ENCODE measurements around the gene PTGES2. TPM values are rescaled to one million over a fixed set of nuclear protein-coding genes. Genes with fewer than 3 reads are reported as not detected.

Gene PTGES2
- total RNA-seq, 2 experiments from 2014 or later, result 68.1 to 76.3 TPM

DNA sequence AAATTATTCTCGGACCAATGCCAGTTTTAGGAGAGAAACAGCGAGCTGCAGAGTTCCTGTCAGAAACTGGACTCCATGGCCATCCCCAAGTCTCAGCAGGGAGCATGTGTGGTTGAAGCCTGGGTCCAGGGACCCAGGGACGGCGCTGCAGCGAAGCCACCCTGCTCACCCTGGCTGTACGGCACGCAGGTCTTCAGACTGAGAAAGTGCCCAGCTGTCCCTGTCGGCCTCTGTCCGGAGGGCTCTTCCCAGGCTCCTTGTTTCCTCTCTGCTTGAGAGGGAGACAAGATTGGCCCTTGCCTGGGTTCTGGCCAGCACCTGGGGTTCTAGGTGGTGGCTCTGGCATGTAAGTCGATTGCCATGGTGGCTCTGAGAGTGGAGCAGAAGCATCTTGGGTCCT is 26.9 kb downstream of the PTGES2 start:
- ChIA-PET POLR2A (interaction anchor here (0.5 to 1.9 kb wide), 2 partner anchors 12 to 54 kb away, joined by 3 to 5 read pairs; no protein-coding TSS in a partner anchor), CTCF (ENCODE audit: unreplicated experiment) (no interaction called here)
- H4K20me1 ChIP-seq (ENCODE audit: insufficient read depth, low read length), result no peaks in the 10 kb centered on the region; the same call in 1 of the 2 replicates
- no peak overlapping the region for H3K27ac ChIP-seq (ENCODE audit: low read depth, low read length, poor library complexity, severe bottlenecking)
- peaks cover 16% of the 10 kb centered on the region for H3K79me2 ChIP-seq (ENCODE audit: insufficient read depth, low read depth, low read length)
- intact Hi-C loops (cut with micrococcal nuclease; ENCODE audit: unreplicated experiment), result no loop called here
- no peak overlapping the region for H3K4me3 ChIP-seq (ENCODE audit: low read depth, low read length, poor library complexity, severe bottlenecking)
- no peak overlapping the region for H3K4me2 ChIP-seq (ENCODE audit: low read length)
- no peak for DNase-seq (ENCODE audit: low spot score)
- peaks cover 57% of the 10 kb centered on the region for H3K36me3 ChIP-seq (ENCODE audit: insufficient read depth, low read length)
- TF ChIP-seq EZH2phosphoT487 (IDR thresholded peaks at IDR 0.05; ENCODE audit: borderline replicate concordance, low read depth, low read length), result no peak
- TF ChIP-seq, protein P1, sequence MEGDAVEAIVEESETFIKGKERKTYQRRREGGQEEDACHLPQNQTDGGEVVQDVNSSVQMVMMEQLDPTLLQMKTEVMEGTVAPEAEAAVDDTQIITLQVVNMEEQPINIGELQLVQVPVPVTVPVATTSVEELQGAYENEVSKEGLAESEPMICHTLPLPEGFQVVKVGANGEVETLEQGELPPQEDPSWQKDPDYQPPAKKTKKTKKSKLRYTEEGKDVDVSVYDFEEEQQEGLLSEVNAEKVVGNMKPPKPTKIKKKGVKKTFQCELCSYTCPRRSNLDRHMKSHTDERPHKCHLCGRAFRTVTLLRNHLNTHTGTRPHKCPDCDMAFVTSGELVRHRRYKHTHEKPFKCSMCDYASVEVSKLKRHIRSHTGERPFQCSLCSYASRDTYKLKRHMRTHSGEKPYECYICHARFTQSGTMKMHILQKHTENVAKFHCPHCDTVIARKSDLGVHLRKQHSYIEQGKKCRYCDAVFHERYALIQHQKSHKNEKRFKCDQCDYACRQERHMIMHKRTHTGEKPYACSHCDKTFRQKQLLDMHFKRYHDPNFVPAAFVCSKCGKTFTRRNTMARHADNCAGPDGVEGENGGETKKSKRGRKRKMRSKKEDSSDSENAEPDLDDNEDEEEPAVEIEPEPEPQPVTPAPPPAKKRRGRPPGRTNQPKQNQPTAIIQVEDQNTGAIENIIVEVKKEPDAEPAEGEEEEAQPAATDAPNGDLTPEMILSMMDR (conservative IDR thresholded peaks at IDR 0.05; ENCODE audit: low read length), result no peak
- no peak overlapping the region for H2AFZ ChIP-seq (ENCODE audit: low read length)
- peaks cover 6% of the 10 kb centered on the region for H3K4me1 ChIP-seq (ENCODE audit: insufficient read depth, low read length, poor library complexity, severe bottlenecking)
- no peaks in the 10 kb centered on the region for H3K9me2 ChIP-seq (ENCODE audit: insufficient read depth, low read length)
- no TSS peak for BruUV-seq (replicated peaks)
- H3K9me3 ChIP-seq (ENCODE audit: low read length), result no peaks in the 10 kb centered on the region

DNA sequence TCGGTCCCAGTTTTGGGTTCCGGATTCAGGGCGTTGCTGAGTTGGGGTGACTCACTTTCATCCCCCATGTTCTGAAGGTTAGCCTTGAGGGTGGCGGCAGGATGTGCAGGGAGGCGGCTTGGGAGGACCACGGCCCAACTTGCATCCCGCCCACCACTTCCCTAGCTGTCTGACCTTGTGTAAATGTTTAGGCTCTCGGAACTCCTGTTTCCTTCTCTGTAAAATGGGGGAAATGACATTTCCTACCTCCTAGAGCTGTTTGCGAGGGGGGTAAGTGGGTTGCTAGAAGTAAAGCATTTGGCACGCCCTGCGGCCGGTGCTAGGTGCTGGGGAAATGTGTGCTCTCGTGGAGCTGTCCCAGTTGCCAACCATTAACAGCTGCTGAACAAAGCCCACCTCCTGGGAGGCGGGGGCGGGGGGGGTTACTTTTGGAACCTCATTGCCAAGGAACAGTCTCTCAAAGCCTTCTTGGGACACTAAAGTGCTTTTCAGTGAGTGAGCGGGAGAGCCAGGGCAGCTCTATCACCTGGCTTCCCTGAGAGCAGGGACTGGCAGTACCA is 27.5 kb downstream of the PTGES2 start:
- intact Hi-C loops (cut with micrococcal nuclease; ENCODE audit: unreplicated experiment), result no loop called here
- Histone ChIP-seq H3K4me3 (ENCODE audit: low read depth, low read length, poor library complexity, severe bottlenecking) (no peak overlapping the region), H3K79me2 (ENCODE audit: insufficient read depth, low read depth, low read length) (peaks cover 22% of the 10 kb centered on the region), H3K27ac (ENCODE audit: low read depth, low read length, poor library complexity, severe bottlenecking) (no peak overlapping the region), H3K36me3 (ENCODE audit: insufficient read depth, low read length) (peaks cover 59% of the 10 kb centered on the region), H3K4me2 (ENCODE audit: low read length) (no peak overlapping the region), H3K9me2 (ENCODE audit: insufficient read depth, low read length) (no peaks in the 10 kb centered on the region), H3K9me3 (ENCODE audit: low read length) (no peaks in the 10 kb centered on the region), H4K20me1 (ENCODE audit: insufficient read depth, low read length) (no peaks in the 10 kb centered on the region; the same call in 1 of the 2 replicates), H3K4me1 (ENCODE audit: insufficient read depth, low read length, poor library complexity, severe bottlenecking) (peaks cover 6% of the 10 kb centered on the region), H2AFZ (ENCODE audit: low read length) (no peak overlapping the region)
- ChIA-PET POLR2A (interaction anchor here (1.9 kb wide), 1 partner anchor 11 kb away, joined by 5 read pairs; no protein-coding TSS in a partner anchor), CTCF (ENCODE audit: unreplicated experiment) (interaction anchor here (0.6 kb wide), 1 partner anchor 252 kb away, joined by 8 read pairs; no protein-coding TSS in a partner anchor)
- no peak for DNase-seq (ENCODE audit: low spot score)
- no TSS peak for BruUV-seq (replicated peaks)
- TF ChIP-seq EZH2phosphoT487 (IDR thresholded peaks at IDR 0.05; ENCODE audit: borderline replicate concordance, low read depth, low read length), result no peak
- TF ChIP-seq, protein P1 (conservative IDR thresholded peaks at IDR 0.05; ENCODE audit: low read length), result no peak

DNA sequence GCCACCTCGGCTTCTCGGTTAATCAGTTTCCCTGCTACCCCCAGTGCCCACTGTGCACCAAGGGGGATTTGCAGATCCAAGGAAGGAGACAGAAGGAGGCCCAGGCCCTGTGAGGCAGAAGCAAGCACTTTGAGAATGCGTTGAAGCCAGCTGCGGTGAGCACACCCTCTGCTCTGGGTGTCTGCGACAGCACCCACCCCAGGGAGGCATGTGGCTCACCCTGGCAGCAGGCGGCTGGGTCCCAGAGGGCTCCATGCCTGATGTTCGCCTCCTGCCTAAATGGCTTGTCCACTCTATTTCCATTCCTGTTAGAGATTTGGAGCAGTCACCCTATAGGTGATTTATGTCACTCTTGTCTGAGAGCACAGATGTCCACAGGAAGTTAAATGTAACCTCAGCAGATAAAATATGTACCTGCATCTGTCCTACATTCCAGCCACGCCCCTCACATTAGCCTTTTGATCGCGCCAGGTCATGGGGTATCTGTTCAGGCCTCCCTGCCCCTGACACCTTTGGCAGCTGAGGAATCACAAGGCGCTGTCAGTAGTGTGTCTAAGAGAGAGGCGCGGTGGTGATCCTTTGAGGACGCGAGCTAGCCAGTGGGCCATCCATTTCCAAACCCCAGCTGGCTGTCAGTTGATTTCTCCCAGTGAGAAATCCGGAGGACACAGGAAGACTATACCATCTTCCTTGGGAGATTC is 28.1 kb downstream of the PTGES2 start:
- BruUV-seq (replicated peaks), result no TSS peak

More for the DNA sequence above, 28.1 kb downstream of the PTGES2 start:
- no peak overlapping the region for H3K4me3 ChIP-seq (ENCODE audit: low read depth, low read length, poor library complexity, severe bottlenecking)
- no peak overlapping the region for H3K27ac ChIP-seq (ENCODE audit: low read depth, low read length, poor library complexity, severe bottlenecking)
- DNase-seq (ENCODE audit: low spot score), result no peak
- no peak for TF ChIP-seq EZH2phosphoT487 (IDR thresholded peaks at IDR 0.05; ENCODE audit: borderline replicate concordance, low read depth, low read length)
- TF ChIP-seq, protein P1 (conservative IDR thresholded peaks at IDR 0.05; ENCODE audit: low read length), result no peak
- ChIA-PET POLR2A (no interaction called here), CTCF (ENCODE audit: unreplicated experiment) (interaction anchor here (0.6 kb wide), 2 partner anchors 252 to 1236 kb away, joined by 3 to 8 read pairs; no protein-coding TSS in a partner anchor)
- peaks cover 63% of the 10 kb centered on the region for H3K36me3 ChIP-seq (ENCODE audit: insufficient read depth, low read length)
- intact Hi-C loops (cut with micrococcal nuclease; ENCODE audit: unreplicated experiment), result no loop called here
- H3K9me3 ChIP-seq (ENCODE audit: low read length), result no peaks in the 10 kb centered on the region
- H3K4me1 ChIP-seq (ENCODE audit: insufficient read depth, low read length, poor library complexity, severe bottlenecking), result peaks cover 9% of the 10 kb centered on the region
- H4K20me1 ChIP-seq (ENCODE audit: insufficient read depth, low read length), result no peaks in the 10 kb centered on the region; the same call in 1 of the 2 replicates
- H2AFZ ChIP-seq (ENCODE audit: low read length), result no peak overlapping the region
- no peaks in the 10 kb centered on the region for H3K9me2 ChIP-seq (ENCODE audit: insufficient read depth, low read length)
- H3K4me2 ChIP-seq (ENCODE audit: low read length), result no peak overlapping the region
- H3K79me2 ChIP-seq (ENCODE audit: insufficient read depth, low read depth, low read length), result peaks cover 28% of the 10 kb centered on the region
